GM23338 (cell line): Measurements from ENCODE around the gene PAIP1. TPM values are rescaled to one million over a fixed set of nuclear protein-coding genes. Genes with fewer than 3 reads are reported as not detected.
A peak's percentile ranks its signal among the peaks of the same experiment; 100 is the strongest.
"Not testable (repeated sequence)": the region's sequence is repeated elsewhere in the genome, so short reads cannot be mapped to it uniquely, and the experiment has no call there.

ENCODE experiments used
- ATAC-seq: fragments of 200-7000 bp; cut with Tn5 transposase; 3 replicates; pipeline ENCODE4 v1.9.1; 2020
- DNase-seq: peaks from one replicate; pipeline ENCODE4 v3.0.0-alpha.2; 2015; ENCODE audit warnings: low spot score
- H2AFZ ChIP-seq: fragments of 200-600 bp; sonication (generic); 2 replicates; pipeline ENCODE4 v1.8.0; 2016; ENCODE audit warnings: antibody characterized with exemption, mild to moderate bottlenecking, moderate library complexity
- H3F3A ChIP-seq: fragments of 200-600 bp; sonication (generic); replicated peaks from 2 replicates; pipeline ENCODE4 v1.8.0; 2017; ENCODE audit warnings: antibody characterized with exemption, mixed run types, low read depth
- H3K27ac ChIP-seq: fragments of 200-600 bp; sonication (generic); 2 replicates; pipeline ENCODE4 v1.6.1; 2016; ENCODE audit warnings: low read depth
- H3K27me3 ChIP-seq: fragments of 200-600 bp; sonication (generic); 2 replicates; pipeline ENCODE4 v1.8.0; 2016; ENCODE audit warnings: mild to moderate bottlenecking, mixed run types, moderate library complexity; ENCODE audit not compliant: insufficient read depth
- H3K36me3 ChIP-seq: fragments of 200-600 bp; sonication (generic); 2 replicates; pipeline ENCODE4 v1.8.0; 2016; ENCODE audit warnings: mild to moderate bottlenecking; ENCODE audit not compliant: insufficient read depth
- H3K4me1 ChIP-seq: fragments of 200-600 bp; sonication (generic); 2 replicates; pipeline ENCODE4 v1.8.0; 2016; ENCODE audit warnings: mild to moderate bottlenecking, moderate library complexity; ENCODE audit not compliant: insufficient read depth
- H3K4me2 ChIP-seq: fragments of 200-600 bp; sonication (generic); 2 replicates; pipeline ENCODE4 v1.7.1; 2017; ENCODE audit warnings: mixed run types
- H3K4me3 ChIP-seq: fragments of 200-600 bp; sonication (generic); 2 replicates; pipeline ENCODE4 v1.6.1; 2016; ENCODE audit warnings: mixed run types
- H3K79me2 ChIP-seq: fragments of 200-600 bp; sonication (generic); replicated peaks from 2 replicates; pipeline ENCODE4 v1.8.0; 2017; ENCODE audit warnings: mild to moderate bottlenecking; ENCODE audit not compliant: insufficient read depth
- H3K9me2 ChIP-seq: fragments of 200-600 bp; sonication (generic); 2 replicates; pipeline ENCODE4 v1.8.0; 2017; ENCODE audit not compliant: insufficient read depth
- H4K20me1 ChIP-seq: fragments of 200-600 bp; sonication (generic); replicated peaks from 2 replicates; pipeline ENCODE4 v1.8.0; 2017; ENCODE audit warnings: mild to moderate bottlenecking; ENCODE audit not compliant: insufficient read depth
- H3K27ac Mint-ChIP-seq: 2 replicates; pipeline ENCODE4 v1.8.0; 2020; ENCODE audit warnings: inconsistent platforms, mild to moderate bottlenecking, moderate library complexity, mixed read lengths
- H3K27me3 Mint-ChIP-seq: 3 replicates; pipeline ENCODE4 v1.8.0; 2022; ENCODE audit warnings: low read depth, mild to moderate bottlenecking, moderate library complexity, mixed read lengths, inconsistent platforms; ENCODE audit not compliant: insufficient read depth, poor library complexity
- H3K36me3 Mint-ChIP-seq: 3 replicates; pipeline ENCODE4 v1.8.0; 2021; ENCODE audit warnings: low read depth, mild to moderate bottlenecking, inconsistent platforms, moderate library complexity, mixed read lengths
- H3K4me1 Mint-ChIP-seq: 3 replicates; pipeline ENCODE4 v1.8.0; 2020; ENCODE audit warnings: mild to moderate bottlenecking, inconsistent platforms, mixed read lengths
- H3K4me3 Mint-ChIP-seq: 3 replicates; pipeline ENCODE4 v1.8.0; 2021; ENCODE audit warnings: moderate library complexity, mild to moderate bottlenecking, inconsistent platforms, mixed read lengths
- H3K9me3 Mint-ChIP-seq: 3 replicates; pipeline ENCODE4 v1.8.0; 2020; ENCODE audit warnings: moderate library complexity, mild to moderate bottlenecking, inconsistent platforms, mixed read lengths
- CREB1 ChIP-seq: fragments of 250-450 bp; sonication (Bioruptor Pico); IDR thresholded peaks from 2 replicates; pipeline ENCODE4 v1.5.0; 2020; ENCODE audit warnings: low read depth, mild to moderate bottlenecking, moderate library complexity
- CTCF ChIP-seq, 2 experiments: fragments of 200-600 bp in 1 of 2; sonication (generic) in 1 of 2; conservative IDR thresholded peaks; 2 replicates each; pipeline versions ENCODE4 v1.5.1 to v1.6.1; 2016 to 2017; ENCODE audit warnings: antibody characterized with exemption in 2 of 2, low read depth in 2 of 2, mild to moderate bottlenecking in 2 of 2, moderate library complexity in 1 of 2
- ETS1 ChIP-seq: IDR thresholded peaks from 2 replicates; pipeline ENCODE4 v1.6.1; 2016; ENCODE audit warnings: antibody characterized with exemption
- EZH2phosphoT487 ChIP-seq: fragments of 200-600 bp; sonication (generic); IDR thresholded peaks from one replicate; pipeline ENCODE4 v1.8.1; 2018; ENCODE audit warnings: antibody characterized with exemption; ENCODE audit not compliant: unreplicated experiment
- POLR2AphosphoS5 ChIP-seq: IDR thresholded peaks from 2 replicates; pipeline ENCODE4 v1.6.1; 2016; ENCODE audit warnings: antibody characterized with exemption, low read depth
- STAT1 ChIP-seq: IDR thresholded peaks from one replicate; pipeline ENCODE4 v1.6.1; 2016; ENCODE audit warnings: antibody characterized with exemption; ENCODE audit not compliant: unreplicated experiment
- ZNF331 ChIP-seq: fragments of 250-450 bp; sonication (Bioruptor Pico); IDR thresholded peaks from 2 replicates; pipeline ENCODE4 v1.5.0; 2020; ENCODE audit warnings: low read depth, mild to moderate bottlenecking, moderate library complexity
- polyA plus RNA-seq: library from polyadenylated mRNA; unstranded; fragments of >200 nt; fragmentation: Nextera tagmentation; extraction: Ambion mirVana; gene quantifications from 2 replicates; pipeline ENCODE4 v1.2.1, GENCODE V29; 2016
- total RNA-seq: library from RNA; depleted of rRNA; stranded (reverse); fragments of >200 nt; shearing (Covaris generic); gene quantifications from 2 replicates; pipeline ENCODE4 v1.2.3, GENCODE V29; 2014
- TF ChIP-seq, protein P1 (sequence below): IDR thresholded peaks from one replicate; pipeline ENCODE4 v1.6.1; 2018; ENCODE audit warnings: antibody characterized with exemption; ENCODE audit not compliant: unreplicated experiment

Gene PAIP1
- total and polyA plus RNA-seq, 2 experiments from 2014 or later: 108 to 140 TPM

DNA sequence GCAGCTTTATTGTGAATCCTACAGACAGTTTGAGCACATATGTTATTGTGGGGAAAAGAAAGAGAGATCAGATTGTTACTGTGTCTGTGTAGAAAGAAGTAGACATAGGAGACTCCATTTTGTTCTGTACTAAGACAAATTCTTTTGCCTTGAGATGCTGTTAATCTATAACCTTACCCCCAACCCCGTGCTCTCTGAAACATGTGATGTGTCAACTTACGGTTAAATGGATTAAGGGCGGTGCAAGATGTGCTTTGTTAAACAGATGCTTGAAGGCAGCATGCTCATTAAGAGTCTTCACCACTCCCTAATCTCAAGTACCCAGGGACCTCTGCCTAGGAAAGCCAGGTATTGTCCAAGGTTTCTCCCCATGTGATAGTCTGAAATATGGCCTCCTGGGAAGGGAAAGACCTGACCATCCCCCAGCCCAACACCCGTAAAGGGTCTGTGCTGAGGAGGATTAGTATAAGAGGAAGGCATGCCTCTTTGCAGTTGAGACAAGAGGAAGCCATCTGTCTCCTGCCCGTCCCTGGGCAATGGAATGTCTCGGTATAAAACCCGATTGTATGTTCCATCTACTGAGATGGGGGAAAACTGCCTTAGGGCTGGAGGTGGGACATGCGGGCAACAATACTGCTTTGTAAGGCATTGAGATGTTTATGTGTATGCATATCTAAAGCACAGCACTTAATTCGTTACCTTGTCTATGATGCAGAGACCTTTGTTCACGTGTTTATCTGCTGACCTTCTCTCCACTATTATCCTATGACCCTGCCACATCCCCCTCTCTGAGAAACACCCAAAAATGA, 23.7 kb upstream of the PAIP1 start:
- H3K36me3 Mint-ChIP-seq: peaks cover 37% of the 10 kb centered on the region
- H3K4me1 ChIP-seq, H3F3A ChIP-seq, H3K27ac ChIP-seq, H3K27me3 Mint-ChIP-seq, H3K27me3 ChIP-seq, H3K4me1 Mint-ChIP-seq, H3K27ac Mint-ChIP-seq, H4K20me1 ChIP-seq, H3K4me2 ChIP-seq, H3K79me2 ChIP-seq, H3K36me3 ChIP-seq, DNase-seq, H3K4me3 ChIP-seq, H3K4me3 Mint-ChIP-seq, ATAC-seq: not testable (repeated sequence)
- Histone ChIP-seq H2AFZ (0 out of 2 replicates have a peak overlapping the region, but pooled peaks have one; percentile 18), H3K9me2 (peaks cover 17% of the 10 kb centered on the region)
- peaks cover 32% of the 10 kb centered on the region for H3K9me3 Mint-ChIP-seq

DNA sequence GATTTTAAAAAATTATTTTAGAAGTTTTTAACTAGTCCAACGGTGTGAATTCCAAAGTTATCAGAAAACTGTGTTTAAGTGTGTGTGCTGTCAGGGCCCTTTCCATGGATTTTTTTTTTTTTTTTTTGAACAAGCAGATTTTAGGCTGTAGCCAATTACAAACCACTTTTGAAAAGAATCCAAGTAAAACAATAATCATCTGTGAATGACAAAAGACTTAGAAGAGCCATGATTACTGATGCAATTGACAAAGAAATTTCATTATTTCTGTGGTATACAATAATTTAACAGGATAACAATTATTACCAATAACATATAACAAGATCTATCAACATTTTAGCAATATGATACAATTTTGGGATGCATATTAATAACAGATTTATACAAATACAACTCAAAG, 16.2 kb upstream of the PAIP1 start:
- Histone ChIP-seq H3K9me2 (peaks cover 9% of the 10 kb centered on the region; the same call in 1 of the 2 replicates), H2AFZ (no peak overlapping the region), H3K27ac (no peak overlapping the region), H3K36me3 (no peaks in the 10 kb centered on the region), H3K4me2 (no peak overlapping the region), H3K79me2 (no peaks in the 10 kb centered on the region), H3K4me1 (no peaks in the 10 kb centered on the region), H4K20me1 (no peaks in the 10 kb centered on the region; the same call in 1 of the 2 replicates), H3K4me3 (no peak overlapping the region), H3K27me3 (no peaks in the 10 kb centered on the region), H3F3A (no peaks in the 10 kb centered on the region)
- peaks cover 17% of the 10 kb centered on the region; the same call in 2 of the 3 replicates for H3K36me3 Mint-ChIP-seq
- ATAC-seq (no peak), DNase-seq (no peak)
- H3K27ac Mint-ChIP-seq: no peak overlapping the region
- peaks cover 9% of the 10 kb centered on the region for H3K9me3 Mint-ChIP-seq
- no peaks in the 10 kb centered on the region for H3K27me3 Mint-ChIP-seq
- no peak overlapping the region for H3K4me3 Mint-ChIP-seq
- peaks cover 2% of the 10 kb centered on the region; the same call in 1 of the 3 replicates for H3K4me1 Mint-ChIP-seq
- no peak for TF ChIP-seq CTCF (conservative IDR thresholded peaks at IDR 0.05; ENCODE audit: low read depth in 2 of 2)
- no peak for TF ChIP-seq ETS1
- no peak for TF ChIP-seq POLR2AphosphoS5
- no peak for TF ChIP-seq STAT1
- TF ChIP-seq, protein P1, sequence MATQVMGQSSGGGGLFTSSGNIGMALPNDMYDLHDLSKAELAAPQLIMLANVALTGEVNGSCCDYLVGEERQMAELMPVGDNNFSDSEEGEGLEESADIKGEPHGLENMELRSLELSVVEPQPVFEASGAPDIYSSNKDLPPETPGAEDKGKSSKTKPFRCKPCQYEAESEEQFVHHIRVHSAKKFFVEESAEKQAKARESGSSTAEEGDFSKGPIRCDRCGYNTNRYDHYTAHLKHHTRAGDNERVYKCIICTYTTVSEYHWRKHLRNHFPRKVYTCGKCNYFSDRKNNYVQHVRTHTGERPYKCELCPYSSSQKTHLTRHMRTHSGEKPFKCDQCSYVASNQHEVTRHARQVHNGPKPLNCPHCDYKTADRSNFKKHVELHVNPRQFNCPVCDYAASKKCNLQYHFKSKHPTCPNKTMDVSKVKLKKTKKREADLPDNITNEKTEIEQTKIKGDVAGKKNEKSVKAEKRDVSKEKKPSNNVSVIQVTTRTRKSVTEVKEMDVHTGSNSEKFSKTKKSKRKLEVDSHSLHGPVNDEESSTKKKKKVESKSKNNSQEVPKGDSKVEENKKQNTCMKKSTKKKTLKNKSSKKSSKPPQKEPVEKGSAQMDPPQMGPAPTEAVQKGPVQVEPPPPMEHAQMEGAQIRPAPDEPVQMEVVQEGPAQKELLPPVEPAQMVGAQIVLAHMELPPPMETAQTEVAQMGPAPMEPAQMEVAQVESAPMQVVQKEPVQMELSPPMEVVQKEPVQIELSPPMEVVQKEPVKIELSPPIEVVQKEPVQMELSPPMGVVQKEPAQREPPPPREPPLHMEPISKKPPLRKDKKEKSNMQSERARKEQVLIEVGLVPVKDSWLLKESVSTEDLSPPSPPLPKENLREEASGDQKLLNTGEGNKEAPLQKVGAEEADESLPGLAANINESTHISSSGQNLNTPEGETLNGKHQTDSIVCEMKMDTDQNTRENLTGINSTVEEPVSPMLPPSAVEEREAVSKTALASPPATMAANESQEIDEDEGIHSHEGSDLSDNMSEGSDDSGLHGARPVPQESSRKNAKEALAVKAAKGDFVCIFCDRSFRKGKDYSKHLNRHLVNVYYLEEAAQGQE: no peak
- no peak for TF ChIP-seq ZNF331
- no peak for TF ChIP-seq CREB1
- no peak for TF ChIP-seq EZH2phosphoT487
